GM18870 (cell line): ENCODE data around the gene PRDX2.

Experiments
- ATAC-seq: cut with Tn5 transposase; IDR thresholded peaks from one replicate; pipeline ENCODE4 v1.9.1; 2021; ENCODE audit warnings: moderate library complexity; ENCODE audit not compliant: unreplicated experiment

PRDX2 gene

DNA sequence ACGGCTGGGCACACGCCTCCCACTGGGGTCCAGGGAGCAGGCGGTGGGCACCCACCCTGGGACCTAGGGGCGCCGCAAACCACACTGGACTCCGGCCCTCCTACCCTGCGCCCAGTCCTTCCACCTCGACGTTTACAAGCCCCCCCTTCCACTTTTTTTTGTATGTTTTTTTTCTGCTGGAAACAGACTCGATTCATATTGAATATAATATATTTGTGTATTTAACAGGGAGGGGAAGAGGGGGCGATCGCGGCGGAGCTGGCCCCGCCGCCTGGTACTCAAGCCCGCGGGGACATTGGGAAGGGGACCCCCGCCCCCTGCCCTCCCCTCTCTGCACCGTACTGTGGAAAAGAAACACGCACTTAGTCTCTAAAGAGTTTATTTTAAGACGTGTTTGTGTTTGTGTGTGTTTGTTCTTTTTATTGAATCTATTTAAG lies 8.7 kb downstream of the PRDX2 start:
- ATAC-seq, result no peak

DNA sequence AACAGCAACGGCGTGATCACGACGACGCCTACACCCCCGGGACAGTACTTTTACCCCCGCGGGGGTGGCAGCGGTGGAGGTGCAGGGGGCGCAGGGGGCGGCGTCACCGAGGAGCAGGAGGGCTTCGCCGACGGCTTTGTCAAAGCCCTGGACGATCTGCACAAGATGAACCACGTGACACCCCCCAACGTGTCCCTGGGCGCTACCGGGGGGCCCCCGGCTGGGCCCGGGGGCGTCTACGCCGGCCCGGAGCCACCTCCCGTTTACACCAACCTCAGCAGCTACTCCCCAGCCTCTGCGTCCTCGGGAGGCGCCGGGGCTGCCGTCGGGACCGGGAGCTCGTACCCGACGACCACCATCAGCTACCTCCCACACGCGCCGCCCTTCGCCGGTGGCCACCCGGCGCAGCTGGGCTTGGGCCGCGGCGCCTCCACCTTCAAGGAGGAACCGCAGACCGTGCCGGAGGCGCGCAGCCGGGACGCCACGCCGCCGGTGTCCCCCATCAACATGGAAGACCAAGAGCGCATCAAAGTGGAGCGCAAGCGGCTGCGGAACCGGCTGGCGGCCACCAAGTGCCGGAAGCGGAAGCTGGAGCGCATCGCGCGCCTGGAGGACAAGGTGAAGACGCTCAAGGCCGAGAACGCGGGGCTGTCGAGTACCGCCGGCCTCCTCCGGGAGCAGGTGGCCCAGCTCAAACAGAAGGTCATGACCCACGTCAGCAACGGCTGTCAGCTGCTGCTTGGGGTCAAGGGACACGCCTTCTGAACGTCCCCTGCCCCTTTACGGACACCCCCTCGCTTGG lies 9.3 kb downstream of the PRDX2 start:
- ATAC-seq, result no peak

DNA sequence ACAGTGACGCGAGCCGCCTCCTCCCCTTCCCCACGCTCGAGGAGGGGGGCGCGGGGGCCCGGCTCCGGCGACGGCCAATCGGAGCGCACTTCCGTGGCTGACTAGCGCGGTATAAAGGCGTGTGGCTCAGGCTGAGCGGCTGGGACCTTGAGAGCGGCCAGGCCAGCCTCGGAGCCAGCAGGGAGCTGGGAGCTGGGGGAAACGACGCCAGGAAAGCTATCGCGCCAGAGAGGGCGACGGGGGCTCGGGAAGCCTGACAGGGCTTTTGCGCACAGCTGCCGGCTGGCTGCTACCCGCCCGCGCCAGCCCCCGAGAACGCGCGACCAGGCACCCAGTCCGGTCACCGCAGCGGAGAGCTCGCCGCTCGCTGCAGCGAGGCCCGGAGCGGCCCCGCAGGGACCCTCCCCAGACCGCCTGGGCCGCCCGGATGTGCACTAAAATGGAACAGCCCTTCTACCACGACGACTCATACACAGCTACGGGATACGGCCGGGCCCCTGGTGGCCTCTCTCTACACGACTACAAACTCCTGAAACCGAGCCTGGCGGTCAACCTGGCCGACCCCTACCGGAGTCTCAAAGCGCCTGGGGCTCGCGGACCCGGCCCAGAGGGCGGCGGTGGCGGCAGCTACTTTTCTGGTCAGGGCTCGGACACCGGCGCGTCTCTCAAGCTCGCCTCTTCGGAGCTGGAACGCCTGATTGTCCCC lies 10.1 kb downstream of the PRDX2 start, which contains the start of gene JUNB:
TSS of gene JUNB (plus strand) at position 142 of the 706 bp plus-strand sequence. CDS start at position 428, 286 bp downstream.
- ATAC-seq, result peak; percentile 27

DNA sequence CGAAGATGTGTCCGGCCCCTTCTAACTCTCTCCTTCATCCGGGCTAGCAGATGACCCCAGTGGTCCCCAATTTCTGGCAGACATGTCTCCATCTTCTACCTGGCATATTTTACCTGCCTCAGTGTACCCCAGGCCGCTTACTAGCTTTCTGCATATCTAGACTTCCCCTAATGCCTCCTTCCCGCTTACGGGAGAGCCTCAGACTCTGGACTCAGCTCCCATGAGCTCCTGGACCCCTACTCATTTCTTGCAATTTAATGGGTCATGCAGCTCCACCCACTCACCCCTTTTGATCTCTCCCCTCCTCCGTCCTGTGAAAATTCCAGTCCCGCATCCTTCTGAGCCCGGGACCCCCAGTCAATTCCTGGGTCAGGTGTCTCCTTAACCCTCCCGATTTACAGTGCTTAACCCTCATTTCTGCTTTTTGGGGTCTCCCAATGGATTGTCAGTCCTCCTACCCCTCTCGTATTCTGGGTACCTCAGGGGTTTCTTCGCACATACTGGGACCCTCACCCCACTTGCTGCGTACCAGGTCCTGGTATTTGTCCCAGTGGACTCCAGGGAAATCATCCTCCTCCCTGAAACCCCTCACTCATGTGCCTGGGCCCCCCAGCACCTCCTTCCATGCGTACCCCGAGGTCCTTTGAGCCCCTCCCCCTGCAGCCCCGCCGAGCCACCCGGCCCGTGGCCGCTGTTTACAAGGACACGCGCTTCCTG lies 10.8 kb downstream of the PRDX2 start:
- no peak for ATAC-seq

DNA sequence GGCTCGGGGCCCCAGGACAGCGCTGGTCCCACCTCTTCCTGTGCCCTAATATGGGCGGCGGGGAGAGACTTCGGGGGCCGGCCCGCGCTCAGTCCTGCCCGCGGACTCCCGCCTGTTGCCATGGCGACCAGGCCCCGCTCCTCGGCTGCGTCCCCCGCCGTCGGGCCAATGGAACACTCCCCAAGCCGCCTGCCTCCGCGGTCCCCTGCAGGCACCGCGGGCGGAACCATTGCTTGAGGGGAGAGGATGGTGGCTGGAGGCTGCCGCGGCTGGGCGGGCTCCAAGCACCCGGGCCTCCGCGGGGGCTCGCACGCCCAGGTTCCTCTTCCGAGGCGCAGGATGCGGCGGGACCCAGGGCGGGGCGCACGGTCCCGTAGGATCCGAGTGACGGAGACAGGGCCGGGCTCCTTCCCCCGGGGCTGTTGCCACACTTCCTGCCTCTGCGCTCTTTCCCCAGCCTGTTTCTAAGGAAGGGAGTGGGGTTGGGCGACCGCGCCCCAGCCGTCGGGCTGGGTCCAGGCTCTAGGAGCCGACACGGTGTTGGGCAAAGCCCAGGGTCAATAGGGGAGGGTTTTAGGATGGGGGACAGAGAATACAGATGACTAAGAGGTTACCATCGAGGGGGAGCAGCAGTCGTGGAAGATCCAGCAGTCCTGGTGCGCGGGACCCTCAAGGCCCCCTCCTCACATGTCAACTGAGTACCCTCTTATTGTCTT lies 11.5 kb downstream of the PRDX2 start:
- no peak for ATAC-seq

DNA sequence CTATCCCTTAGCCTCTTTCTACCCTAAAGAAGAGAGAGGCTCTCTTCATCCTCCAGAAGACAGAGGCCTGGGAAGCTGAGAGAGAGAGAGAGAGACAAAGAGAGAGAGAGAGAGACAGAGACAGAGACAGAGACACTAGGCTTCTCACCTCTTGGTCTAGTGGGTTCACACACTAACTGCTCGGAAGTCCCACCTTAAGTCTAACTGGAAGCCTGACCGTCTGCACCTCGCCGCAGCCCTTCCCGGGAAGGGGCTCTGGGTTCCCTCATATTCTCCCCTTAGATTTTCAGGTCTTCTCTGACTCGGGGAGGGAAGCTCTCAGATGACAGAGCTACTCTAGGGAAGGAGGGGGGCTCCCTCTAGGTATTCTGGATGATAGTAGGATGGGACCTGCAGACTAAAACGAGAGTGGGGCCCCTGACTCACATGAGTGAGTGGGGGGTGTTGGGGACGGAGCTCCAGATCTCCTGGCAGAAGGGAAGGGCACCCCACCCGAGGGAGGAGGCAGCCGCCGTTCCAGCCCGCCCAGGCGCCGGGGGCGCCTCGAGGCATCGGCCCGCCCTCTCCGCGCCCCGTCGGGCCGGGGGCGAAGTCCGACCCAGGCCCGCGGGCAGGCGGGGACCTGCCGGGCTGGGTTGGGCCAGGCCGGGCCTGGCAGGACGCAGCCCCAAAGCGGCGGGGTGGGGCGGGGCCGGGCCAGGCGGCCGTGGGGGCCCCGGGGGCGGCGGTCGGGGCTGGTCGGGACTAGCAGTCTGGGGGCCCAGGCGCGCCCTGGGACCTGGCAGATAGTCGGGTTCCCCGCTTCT lies 12.3 kb downstream of the PRDX2 start:
- no peak for ATAC-seq

DNA sequence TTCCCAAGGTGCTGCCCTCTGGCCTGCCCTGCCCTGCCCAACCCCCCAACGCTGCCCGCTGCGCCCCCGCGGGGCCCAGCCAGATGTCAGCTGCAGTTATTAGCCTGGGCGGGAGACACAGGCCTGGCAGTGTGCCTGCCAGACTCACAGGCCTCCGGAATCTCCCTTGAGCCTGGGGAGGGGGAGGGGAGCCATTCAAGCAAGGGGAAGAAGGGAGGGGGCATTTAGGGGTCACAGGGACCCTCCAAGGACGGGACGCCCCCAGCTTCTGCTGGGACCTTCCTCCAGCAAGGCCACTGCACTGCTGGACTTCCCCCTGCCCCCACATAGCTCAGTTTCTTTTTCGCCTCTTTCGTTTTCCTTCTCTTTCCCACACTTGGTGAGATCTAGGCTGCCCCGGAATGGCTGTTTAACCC lies 12.9 kb downstream of the PRDX2 start:
- no peak for ATAC-seq

DNA sequence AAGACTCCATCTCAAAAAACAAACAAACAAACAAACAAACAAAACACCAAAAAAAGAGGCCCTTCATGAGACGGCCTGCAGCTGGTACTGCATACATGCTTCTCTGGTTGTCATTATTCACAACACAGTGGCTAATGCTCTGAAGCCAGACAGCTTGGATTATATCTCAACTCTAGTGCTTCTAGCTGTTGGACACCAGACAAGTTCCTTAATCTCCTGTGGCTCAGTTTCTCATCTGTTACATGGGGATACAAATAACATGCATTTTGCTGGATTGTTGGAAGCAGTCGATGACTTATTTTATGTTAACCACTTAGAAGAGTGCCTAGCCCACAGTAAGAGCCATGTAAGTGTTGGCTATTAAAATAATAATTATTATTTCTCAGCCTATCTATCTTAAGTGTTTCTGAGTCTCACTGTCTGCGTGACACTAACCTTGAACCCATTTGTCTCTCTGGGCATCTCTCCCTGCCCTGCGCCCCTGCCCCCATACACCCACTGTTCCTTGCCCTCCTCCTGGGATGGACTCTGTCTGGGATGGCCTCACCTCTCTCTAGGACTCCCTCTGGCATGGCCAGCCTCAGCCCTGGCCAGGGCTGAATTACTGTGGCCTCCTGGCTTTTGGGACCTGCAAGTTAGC lies 13.4 kb downstream of the PRDX2 start:
- ATAC-seq, result no peak

DNA sequence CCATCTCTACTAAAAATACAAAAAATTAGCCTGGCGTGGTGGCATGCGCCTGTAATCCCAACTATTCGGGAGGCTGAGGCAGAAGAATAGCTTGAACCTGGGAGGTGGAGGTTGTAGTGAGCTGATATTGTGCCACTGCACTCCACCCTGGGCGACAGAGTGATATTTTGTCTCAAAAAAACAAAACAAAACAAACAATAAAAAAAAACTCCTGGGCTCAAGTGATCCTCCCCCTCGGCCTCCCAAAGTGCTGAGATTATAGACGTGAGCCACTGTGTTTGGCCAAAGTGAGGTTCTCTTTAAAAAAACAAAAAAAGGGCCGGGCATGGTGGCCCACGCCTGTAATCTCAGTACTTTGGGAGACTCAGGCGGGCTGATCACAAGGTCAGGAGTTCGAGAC lies 14.1 kb downstream of the PRDX2 start:
- ATAC-seq, result no peak

DNA sequence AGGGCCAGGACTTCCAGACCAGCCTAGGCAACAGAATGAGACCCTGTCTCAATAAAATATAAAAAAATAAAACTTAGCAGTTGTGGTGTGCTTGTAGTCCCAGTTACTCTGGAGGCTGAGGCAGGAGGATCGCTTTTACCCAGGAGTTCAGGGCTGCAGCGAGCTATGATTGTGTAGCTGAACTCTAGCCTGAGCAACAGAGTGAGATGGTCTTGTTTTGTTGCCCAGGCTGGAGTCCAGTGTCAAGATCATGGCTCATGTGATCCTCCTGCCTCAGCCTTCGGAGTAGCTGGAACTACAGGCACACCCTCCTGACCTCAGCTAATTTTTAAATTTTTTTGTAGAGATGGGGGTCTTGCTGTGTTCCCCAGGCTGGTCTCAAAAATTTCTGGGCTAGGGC lies 14.6 kb downstream of the PRDX2 start:
- no peak for ATAC-seq

DNA sequence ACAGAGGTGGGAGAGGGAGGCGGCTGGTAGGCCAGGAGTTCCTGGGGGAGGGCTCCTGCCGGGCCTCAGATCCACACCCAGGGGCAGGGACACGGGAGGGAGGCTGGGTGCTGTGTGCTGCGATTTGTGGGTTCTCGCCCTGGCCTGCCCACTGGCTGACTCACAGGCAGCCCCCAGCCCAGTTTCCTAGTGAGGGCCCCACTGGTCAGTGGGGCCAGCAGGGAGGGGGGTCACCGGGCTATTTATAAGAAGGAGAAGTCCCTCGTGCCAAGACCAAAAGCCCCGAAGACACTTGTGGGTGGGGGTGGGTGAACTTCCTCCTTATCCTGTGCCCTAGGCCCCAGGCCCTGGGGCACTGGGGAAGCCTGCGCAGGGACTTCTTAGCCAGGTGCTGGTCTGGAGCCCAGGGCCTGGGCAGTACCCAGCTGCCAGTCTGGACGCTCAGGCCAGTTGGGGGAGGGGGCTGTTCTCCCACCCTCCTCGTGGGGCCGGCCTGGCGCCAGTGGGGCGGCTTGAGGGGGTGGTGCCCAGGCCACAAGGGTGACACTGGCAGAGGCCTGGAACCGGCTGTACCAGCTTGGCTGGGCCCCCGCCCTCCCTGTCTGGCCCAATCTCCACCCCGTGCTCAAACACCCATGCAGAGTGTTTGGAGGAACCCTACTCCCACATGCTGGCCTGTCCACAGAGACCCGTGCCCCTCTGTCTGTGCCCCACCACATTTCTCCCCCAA lies 15.3 kb downstream of the PRDX2 start:
- no peak for ATAC-seq

DNA sequence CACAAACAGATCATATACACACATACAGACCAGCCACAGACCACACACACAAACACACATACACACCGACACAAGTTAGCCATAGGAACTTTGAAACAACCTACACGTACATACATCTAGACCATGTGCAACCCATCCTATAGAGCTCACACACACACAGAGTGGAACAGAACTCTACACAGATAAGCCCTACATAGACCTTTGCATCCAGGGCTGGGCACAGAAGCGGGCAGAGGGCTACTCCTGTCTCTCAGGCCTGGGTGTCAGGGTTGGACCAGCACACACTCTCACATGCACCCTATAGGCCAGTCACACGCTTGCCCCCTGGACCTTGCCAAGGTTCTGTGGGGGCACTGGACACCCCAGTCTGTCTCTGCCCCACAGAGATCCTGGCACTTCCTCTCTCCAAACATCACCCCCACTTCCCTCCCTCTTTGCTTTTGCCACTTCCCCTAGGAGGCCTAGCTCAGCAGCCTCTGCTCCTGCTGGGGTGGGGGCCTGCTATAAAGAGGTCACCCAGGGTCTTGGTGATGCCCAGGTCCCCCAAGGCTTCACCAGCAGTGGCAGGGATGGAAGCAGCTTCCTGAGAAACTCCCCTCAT lies 16.1 kb downstream of the PRDX2 start:
- ATAC-seq, result no peak

DNA sequence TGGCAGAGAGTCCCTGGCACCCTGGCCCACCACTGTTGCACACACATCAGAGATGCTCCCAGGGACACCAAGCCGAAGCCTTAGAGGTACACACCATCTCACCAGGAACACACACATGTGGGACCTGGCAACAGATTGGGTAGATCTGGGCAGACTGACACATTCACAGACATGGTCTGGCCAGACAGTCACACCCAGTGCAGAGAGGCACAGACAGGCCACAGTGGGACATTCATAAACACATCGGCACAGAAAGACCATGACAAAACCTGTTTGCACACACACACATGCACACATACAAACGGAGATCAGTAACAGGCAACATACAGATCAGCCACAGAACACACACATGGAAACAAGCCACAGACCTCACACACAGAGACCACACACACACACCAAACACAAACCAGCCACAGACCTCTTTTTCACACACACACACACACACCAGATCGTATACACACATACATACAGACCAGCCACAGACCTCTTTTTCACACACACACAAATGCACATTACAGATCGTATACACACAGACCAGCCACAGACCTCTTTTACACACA lies 16.6 kb downstream of the PRDX2 start:
- ATAC-seq, result no peak

DNA sequence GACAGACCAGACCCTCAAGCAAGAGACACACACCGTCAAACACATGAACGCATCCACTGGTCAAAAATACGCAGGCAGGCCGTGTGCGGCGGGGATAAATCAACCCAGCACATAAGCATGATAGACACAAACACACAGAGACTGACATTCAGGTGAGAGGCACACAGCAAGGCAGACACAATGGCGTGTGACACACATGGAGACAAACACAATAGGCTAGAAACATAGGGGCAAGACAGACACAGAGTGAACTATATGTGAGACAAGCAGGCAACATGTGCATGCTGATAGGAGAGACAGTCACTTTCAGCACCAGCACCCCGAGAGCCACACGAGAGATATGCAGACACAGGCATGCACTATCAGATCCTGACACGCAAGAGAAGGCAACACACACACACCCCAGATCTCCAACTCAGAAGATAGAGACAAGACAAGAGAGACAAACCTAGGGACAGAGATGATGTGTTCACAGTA lies 17.2 kb downstream of the PRDX2 start:
- ATAC-seq, result no peak

DNA sequence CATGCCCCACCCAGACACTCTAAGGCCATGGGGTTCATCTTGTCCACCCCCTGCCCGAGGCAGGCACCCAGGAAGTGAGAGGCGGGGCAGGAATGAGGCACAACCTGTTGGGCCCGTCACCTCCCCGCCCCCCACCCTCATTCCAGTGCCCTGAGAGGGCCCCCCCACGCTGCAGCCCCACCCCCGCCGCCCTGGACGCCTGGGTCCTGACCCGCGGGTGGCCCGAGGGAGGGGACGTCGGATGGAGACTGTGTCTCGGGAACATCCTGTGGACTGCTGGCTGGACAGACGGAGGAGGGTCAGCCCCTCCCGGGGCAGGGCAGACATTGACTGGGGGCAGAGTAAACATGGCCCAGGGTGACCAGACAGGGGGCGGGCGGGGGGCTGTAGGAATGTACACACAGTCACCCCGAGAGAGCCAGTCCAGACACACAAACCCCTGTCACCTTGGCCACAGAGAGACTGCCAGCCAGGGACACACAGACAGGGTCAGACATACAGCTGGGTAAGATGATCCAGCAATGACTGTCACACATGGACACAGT lies 17.7 kb downstream of the PRDX2 start:
- no peak for ATAC-seq

DNA sequence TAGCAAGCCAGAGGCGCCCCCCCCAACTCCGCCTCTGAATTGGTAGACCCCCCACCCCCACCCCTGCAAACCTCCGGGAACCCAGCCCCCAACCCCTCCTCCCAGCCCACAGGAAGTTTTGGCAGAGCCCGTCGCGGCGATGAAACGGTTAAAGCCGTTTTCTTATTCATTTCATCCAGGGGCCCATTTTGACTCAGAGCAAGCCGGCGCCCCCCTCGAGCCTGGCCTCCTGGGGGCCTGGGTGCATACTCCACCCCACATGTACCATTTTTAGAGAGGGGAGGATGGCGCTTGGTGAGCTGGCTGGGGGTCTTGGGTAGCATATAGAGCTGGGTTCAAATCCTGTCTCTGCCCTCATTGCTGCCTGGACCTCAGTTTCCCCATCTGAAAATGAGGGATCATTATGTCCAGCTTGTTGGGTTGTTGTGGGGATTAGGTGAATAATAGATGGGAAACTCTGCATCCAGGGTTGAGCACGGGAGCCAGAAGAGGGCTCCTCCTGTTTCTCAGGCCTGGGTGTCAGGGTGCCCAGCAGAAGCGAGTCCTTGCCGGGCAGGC lies 18.2 kb downstream of the PRDX2 start:
- no peak for ATAC-seq

DNA sequence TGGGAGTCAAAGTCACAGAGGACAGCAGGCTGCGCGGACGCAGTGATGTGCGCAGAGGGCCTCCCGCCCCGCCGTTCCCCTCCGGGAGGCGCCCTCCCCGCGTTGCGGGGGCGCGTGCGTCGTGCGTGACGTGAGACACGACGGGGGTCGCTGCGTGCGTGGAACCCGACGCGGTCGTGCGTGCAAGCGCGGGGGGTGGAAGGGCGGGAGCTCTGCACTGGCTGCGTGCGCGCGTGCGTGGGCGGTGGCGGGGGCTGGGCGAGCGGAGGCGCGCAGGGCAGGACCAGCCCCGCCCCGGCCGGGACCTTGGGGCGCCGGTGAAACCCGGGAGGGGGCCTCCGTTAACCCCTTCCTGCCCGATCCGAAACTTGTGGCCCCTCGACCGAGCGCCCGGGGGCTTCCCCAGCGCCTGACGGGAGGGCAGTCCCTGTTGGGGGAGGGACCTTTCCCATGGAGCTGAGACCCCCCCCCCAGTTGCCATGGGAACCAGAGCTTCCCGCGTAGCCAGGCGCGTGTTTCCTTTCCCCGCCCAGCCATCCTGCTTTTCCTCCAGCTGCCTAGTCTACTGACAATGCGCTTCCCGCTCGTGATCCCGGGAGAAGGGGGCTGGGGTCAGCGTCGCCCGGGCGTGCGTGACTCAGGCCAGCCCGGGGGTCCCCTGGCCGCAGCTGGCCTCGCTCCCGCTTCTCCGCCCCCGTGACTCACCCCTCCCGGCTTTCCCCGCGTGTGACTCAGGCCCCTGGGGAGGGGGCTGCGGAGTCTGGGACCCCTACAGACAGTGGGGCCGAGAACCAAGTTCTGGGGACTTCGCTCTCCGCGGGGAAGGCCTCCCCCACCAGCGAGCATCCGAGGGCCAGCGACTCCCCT lies 18.9 kb downstream of the PRDX2 start:
- ATAC-seq, result no peak
